GM10847 (cell line): Measurements from ENCODE around the gene CYP2C19.

Experiments
- POLR2A ChIP-seq: IDR thresholded peaks from 2 replicates; pipeline ENCODE4 v1.6.1; 2011; ENCODE audit not compliant: insufficient read length; ENCODE audit errors: extremely low read depth

The CYP2C19 gene

DNA sequence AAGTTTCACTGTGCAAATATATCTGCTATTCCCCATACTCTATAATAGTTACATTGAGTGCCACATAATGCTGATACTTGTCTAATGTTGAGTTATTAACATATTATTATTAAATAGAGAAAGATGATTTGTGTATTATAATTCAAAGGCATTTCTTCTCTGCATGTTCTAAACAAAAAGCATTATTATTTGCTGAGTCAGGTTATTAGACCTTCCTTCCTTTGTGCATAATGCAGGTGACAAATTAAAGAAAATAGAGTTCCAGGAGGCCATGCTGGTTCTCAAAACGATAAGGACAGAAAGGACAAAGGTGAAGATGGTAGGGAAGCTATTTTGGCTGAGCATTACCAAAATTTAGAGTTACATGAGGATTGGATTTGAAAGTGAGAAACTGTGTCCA, 90.6 kb downstream of the CYP2C19 start:
- TF ChIP-seq POLR2A: no peak

DNA sequence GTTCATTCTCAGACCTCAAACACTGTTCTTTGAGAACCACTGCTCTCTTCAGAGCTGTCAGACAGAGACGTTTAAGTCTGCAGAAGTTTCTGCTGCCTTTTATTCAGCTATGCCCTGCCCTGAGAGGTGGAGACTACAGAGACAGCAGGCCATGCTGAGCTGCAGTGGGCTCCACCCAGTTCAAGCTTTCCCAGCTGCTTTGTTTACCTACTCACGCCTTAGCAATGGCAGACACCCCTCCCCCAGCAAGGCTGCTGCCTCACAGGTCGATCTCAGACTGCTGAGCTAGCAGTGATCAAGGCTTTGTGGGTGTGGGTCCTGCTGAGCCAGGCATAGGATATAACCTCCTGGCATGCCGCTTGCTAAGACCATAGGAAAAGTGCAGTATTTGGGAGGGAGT, 95.5 kb downstream of the CYP2C19 start:
- TF ChIP-seq POLR2A: no peak

DNA sequence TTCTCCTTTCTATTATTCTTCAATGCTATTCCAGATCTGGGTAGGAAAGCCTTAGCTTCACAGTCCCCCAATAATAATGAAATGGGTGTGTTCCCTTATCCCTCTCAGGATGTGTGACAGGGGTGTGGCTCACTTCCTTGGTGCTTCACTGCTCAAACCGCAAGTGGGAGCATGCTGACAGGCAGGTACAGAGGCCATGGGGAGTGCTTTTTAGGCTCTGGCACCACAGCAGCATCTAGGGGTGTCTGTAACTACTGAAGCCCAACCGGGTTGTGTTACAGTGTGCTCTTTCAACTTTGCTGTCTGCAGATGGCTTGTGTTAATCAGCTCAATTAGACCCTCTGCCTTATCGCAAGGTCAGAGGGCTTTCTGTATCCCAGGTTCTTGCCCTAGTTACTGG, 96.6 kb downstream of the CYP2C19 start:
- no peak for TF ChIP-seq POLR2A

DNA sequence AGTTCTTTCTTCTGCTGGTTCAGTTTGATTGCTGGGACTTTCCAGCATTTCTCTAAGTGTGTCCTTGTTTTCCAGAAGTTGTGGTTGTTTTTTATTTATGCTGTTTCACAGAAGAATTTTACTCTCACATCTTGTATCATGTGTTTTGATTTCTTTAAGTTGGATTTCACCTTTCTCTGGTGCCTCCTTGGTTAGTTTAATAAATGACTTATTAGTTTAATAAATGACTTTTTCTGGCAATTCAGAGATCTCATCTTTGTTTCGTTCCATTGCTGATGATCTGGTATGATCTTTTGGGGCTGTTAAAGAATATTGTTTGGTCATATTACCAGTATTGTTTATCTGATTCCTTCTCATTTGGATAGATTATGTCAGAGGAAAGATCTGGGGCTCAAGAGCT, 116.2 kb downstream of the CYP2C19 start:
- TF ChIP-seq POLR2A: no peak

DNA sequence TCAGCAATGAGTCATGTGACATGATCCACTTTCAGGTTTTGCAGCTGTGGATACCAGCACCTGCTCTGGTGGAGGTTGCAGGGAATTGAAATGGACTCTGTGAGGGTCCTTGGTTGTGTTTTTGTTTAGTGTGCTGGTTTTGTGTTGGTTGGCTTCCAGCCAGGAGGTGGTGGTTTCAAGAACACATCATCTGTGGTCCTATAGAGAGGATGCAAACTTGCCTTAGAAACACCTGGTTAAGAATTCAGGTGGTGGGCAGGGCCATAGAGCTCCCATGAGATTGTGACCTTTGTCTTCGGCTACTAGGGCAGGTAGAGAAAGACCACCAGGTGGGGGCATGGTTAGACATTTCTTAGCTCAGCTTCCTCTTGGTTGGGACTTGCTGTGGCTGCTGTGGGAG, 116.7 kb downstream of the CYP2C19 start:
- no peak for TF ChIP-seq POLR2A

DNA sequence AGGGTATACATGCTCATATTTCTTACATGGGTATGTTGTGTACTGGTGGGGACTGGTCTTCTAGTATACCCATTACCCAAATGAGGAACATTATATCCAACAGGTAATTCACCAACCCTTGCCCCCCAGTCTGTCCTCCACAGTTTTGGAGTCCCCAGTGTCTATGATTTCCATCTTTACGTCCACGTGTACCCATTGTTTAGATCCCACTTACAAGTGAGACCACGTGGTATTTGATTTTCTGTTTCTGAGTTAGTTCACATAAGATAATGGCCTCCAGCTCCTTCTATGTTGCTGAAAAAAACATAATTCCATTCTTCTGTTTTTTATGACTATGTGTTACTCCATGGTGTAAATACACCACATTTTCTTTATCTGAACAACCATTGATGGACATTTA, 126.6 kb downstream of the CYP2C19 start:
- no peak for TF ChIP-seq POLR2A

DNA sequence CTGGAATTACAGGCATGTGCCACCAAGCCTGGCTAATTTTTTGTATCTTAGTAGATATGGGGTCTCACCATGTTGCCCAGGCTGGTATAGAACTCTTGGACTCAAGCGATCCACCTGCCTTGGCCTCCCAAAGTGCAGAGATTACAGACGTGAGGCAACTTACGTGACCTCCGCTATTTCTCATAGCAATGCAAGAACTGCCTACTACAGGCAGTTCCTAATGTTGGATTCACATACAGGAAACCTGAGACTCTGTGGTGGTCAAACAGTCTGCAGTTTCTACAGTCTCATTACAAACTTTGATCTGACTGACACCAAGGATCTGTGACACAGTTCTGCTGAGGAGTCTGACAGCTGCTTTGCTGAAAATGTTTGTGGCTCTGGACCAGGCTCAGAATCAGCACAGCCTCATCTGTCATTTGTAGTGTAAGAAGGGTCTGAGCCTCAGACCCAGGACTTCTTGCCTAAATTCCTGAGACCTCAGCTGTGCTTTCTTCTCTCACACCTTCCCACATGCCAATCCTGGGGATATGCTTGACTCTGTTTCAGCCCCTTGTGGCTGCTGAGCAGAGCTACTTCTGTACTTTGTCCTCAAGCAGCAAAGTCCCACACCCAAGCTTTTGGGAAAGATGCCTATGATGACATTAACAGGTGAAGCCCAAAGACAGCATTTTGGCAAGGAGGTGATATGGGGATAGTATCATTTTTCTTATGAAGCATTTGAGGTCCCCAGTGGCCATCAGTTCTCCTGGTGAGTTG, 128.0 kb downstream of the CYP2C19 start:
- no peak for TF ChIP-seq POLR2A

DNA sequence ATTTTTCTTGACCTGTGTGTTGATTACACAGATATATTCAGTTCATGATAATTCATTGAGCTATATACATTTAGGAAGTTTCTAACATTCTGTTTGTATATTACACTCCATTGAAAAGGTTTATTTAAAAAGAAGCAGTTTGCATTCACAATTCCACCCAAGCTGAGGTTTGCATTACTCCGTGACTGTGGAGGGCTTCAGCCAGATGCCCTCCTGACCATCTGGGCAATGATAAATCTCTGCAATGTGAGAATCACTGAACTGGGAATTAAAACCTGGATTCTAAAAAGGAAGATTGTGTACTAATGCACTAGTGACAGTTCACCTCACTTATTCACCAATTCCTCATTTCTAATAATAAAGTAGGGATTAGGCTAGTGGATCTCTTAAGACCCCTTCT, 139.6 kb downstream of the CYP2C19 start:
- TF ChIP-seq POLR2A: no peak

DNA sequence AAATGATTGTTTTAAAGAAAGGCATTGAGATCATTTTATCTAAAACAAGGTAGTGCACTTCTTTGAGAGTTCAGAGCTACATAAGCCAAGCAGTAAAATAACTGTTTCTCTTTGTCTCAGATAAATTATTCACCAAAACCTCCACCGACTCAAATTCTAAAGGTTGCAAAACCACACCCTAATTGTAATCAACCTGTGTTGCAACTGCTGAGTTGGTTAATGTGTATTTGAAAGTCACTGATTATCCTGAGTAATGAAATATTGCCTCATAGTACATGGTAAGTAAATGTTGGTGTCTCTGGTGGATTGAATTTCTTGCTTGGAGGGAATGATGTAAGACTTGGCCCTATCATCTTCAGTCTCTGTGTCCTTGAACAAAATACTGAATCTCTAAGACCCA, 140.1 kb downstream of the CYP2C19 start:
- no peak for TF ChIP-seq POLR2A
